ENCODE measurements around the gene ADGRG7. TPM values are rescaled to one million over a fixed set of nuclear protein-coding genes. Genes with fewer than 3 reads are reported as not detected.

Gene ADGRG7
- total RNA-seq, 1 donor from 2014 or later: not detected

DNA sequence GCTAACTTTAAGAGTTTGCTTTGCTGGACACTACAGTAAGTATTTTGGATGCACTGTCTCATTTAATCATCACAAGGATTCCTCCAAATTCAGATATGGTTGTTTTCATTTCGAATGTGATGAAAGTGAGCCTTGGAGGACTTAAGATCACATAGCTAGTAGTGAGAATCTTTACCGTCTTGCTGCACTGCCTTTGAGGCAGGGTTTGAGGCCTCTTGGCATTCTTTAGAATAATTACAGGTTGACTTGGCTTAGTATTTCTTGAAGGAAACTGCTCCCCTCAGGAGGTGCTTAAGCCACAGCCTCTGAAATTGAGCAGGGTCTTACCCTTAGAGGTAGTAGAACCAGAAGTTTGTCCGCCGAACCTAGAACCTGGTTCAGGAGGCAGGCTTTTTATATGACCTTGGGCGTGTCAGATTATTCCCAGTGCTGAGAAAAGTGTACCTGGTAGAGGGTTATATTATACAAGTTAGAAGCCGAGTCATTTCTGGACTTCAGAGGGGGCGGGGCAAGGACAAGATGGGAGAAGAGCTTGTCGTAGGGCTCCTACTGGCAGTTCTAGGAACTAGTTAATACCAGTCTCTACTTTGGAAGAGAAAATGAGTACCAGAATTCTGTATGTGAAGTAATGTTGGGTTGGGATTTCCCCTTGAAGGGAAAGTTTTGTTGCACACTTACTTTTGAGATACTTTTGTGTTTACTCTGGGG is 101.0 kb downstream of the ADGRG7 start:
- Mint-ChIP-seq H3K36me3 (ENCODE audit: unreplicated experiment) (peaks cover 29% of the 10 kb centered on the region), H3K4me3 (ENCODE audit: unreplicated experiment) (peak overlapping the region; percentile 80), H3K27ac (ENCODE audit: unreplicated experiment) (peak overlapping the region; percentile 89), H3K4me1 (ENCODE audit: unreplicated experiment) (peaks cover 36% of the 10 kb centered on the region), H3K27me3 (ENCODE audit: unreplicated experiment) (peaks cover 12% of the 10 kb centered on the region), H3K9me3 (ENCODE audit: unreplicated experiment) (no peaks in the 10 kb centered on the region)
- DNase-seq (ENCODE audit: extremely low spot score, unreplicated experiment): no peak
- TF ChIP-seq, protein P1, sequence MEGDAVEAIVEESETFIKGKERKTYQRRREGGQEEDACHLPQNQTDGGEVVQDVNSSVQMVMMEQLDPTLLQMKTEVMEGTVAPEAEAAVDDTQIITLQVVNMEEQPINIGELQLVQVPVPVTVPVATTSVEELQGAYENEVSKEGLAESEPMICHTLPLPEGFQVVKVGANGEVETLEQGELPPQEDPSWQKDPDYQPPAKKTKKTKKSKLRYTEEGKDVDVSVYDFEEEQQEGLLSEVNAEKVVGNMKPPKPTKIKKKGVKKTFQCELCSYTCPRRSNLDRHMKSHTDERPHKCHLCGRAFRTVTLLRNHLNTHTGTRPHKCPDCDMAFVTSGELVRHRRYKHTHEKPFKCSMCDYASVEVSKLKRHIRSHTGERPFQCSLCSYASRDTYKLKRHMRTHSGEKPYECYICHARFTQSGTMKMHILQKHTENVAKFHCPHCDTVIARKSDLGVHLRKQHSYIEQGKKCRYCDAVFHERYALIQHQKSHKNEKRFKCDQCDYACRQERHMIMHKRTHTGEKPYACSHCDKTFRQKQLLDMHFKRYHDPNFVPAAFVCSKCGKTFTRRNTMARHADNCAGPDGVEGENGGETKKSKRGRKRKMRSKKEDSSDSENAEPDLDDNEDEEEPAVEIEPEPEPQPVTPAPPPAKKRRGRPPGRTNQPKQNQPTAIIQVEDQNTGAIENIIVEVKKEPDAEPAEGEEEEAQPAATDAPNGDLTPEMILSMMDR (IDR thresholded peaks at IDR 0.05): peak; percentile 41

DNA sequence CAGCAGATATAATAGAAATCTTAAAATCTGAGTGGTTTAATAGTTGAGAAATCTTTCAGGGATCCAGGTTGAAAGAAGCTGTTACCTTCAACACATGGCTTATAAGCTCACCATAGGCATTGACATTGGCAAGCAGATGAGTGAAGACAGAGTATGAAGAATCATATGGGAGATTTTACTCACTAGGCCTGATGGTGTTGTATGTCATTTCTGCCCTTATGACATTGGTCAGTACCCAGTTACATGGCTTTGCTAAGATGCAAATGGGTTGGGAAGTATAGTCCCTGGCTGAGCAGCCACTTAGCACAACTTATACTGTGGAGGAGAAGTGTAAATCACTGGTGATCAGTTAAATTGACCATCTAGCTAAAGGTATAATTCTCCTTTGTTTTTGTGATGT is 105.8 kb downstream of the ADGRG7 start:
- TF ChIP-seq, protein P1 (IDR thresholded peaks at IDR 0.05): no peak
- H3K9me3 Mint-ChIP-seq (ENCODE audit: unreplicated experiment): peaks cover 4% of the 10 kb centered on the region
- H3K4me3 Mint-ChIP-seq (ENCODE audit: unreplicated experiment): no peak overlapping the region
- no peaks in the 10 kb centered on the region for H3K27me3 Mint-ChIP-seq (ENCODE audit: unreplicated experiment)
- H3K27ac Mint-ChIP-seq (ENCODE audit: unreplicated experiment): no peak overlapping the region
- peaks cover 58% of the 10 kb centered on the region for H3K36me3 Mint-ChIP-seq (ENCODE audit: unreplicated experiment)
- no peak for DNase-seq (ENCODE audit: extremely low spot score, unreplicated experiment)
- peaks cover 70% of the 10 kb centered on the region for H3K4me1 Mint-ChIP-seq (ENCODE audit: unreplicated experiment)

DNA sequence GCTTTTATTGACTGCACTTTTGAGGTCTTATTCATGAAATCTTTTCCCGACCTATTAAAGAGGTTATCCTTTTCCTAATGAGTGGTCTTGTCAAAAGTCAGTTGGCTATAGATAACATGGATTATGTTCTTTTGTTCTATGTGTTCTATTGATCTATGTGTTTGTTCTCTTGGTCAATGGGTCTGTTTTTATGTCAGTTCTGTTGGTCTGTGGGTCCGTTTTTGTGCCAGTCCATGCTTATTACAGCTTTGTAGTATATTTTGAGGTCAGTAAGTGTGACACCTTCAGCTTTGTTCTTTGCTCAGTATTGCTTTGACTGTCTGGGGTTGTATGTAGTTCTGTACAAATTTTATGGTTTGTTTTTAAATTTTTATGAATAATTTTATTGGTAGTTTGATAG is 107.7 kb downstream of the ADGRG7 start:
- Mint-ChIP-seq H3K27me3 (ENCODE audit: unreplicated experiment) (no peaks in the 10 kb centered on the region), H3K9me3 (ENCODE audit: unreplicated experiment) (peaks cover 5% of the 10 kb centered on the region), H3K4me1 (ENCODE audit: unreplicated experiment) (peaks cover 63% of the 10 kb centered on the region), H3K4me3 (ENCODE audit: unreplicated experiment) (no peak overlapping the region), H3K36me3 (ENCODE audit: unreplicated experiment) (peaks cover 74% of the 10 kb centered on the region), H3K27ac (ENCODE audit: unreplicated experiment) (peak overlapping the region; percentile 27)
- TF ChIP-seq, protein P1 (IDR thresholded peaks at IDR 0.05): no peak
- DNase-seq (ENCODE audit: extremely low spot score, unreplicated experiment): no peak

DNA sequence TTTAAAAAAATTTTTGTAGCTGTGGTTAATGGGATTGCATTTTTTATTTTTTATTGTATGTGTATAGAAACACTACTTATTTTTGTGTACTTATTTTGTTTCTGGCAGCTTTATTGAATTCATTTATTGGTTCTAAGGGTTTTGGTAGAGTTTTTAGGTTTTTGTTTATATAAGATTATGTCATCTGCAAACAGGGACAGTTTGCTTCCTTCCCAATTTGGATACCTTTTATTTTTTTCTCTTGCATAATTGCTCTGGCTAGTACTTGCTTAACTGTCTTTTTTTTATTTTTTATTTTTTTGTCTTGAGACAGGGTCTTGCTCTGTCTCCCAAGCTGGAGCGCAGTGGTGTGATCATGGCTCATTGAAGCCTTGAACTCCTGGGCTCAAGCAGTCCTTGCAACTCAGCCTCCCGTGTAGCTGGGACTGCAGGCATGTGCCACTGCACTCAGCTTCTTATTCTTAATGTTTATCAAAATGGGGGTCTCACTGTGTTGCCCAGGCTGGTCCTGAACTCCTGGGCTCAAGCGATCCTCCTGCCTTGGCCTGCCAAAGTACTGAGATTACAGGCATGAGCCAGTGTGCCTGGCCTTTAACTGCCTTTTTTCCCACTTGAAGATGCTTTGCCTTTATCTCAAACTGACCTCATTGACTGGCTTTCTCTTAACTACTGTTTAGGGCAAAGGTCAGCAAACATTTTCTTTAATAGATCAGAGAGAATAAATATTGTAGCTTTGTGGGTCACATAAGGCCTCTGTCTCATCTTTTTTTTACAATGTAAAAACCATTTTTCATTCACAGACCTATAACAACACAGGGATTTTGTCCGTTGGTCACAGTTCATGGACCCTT is 108.5 kb downstream of the ADGRG7 start:
- Mint-ChIP-seq H3K9me3 (ENCODE audit: unreplicated experiment) (peaks cover 8% of the 10 kb centered on the region), H3K36me3 (ENCODE audit: unreplicated experiment) (peaks cover 74% of the 10 kb centered on the region), H3K4me3 (ENCODE audit: unreplicated experiment) (no peak overlapping the region), H3K27me3 (ENCODE audit: unreplicated experiment) (no peaks in the 10 kb centered on the region), H3K27ac (ENCODE audit: unreplicated experiment) (peak overlapping the region; percentile 23), H3K4me1 (ENCODE audit: unreplicated experiment) (peaks cover 55% of the 10 kb centered on the region)
- DNase-seq (ENCODE audit: extremely low spot score, unreplicated experiment): no peak
- TF ChIP-seq, protein P1 (IDR thresholded peaks at IDR 0.05): no peak

DNA sequence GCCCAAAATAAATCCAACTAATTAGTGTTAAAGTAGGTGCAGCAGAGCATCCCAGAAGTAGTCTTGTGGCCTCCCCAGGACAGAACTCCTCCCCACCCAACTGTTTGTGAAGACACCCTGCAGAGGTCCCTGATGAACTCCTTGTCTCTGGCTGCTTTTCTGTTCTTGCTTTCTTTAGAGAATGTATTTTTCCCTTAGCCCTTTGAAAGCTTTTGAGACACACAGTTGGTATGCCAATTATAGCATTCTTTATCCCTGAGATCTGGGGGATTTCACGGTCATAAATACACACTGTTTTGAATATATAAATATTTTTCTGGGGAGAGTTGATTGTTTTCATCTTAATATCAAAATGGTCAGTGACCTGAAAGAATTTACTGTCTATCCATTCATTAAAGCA is 109.7 kb downstream of the ADGRG7 start:
- peaks cover 49% of the 10 kb centered on the region for H3K4me1 Mint-ChIP-seq (ENCODE audit: unreplicated experiment)
- peaks cover 8% of the 10 kb centered on the region for H3K9me3 Mint-ChIP-seq (ENCODE audit: unreplicated experiment)
- H3K4me3 Mint-ChIP-seq (ENCODE audit: unreplicated experiment): no peak overlapping the region
- H3K27me3 Mint-ChIP-seq (ENCODE audit: unreplicated experiment): no peaks in the 10 kb centered on the region
- TF ChIP-seq, protein P1 (IDR thresholded peaks at IDR 0.05): no peak
- DNase-seq (ENCODE audit: extremely low spot score, unreplicated experiment): no peak
- H3K36me3 Mint-ChIP-seq (ENCODE audit: unreplicated experiment): peaks cover 72% of the 10 kb centered on the region
- H3K27ac Mint-ChIP-seq (ENCODE audit: unreplicated experiment): peak overlapping the region; percentile 51

Data from osteocyte (in vitro differentiated cells).